SIG-M5 (cell line): ENCODE measurements around the gene BRD4.

Experiments used
- DNase-seq: peaks from one replicate; lab custom pipeline; 2025; lab: John Stamatoyannopoulos, UW

BRD4 gene

DNA sequence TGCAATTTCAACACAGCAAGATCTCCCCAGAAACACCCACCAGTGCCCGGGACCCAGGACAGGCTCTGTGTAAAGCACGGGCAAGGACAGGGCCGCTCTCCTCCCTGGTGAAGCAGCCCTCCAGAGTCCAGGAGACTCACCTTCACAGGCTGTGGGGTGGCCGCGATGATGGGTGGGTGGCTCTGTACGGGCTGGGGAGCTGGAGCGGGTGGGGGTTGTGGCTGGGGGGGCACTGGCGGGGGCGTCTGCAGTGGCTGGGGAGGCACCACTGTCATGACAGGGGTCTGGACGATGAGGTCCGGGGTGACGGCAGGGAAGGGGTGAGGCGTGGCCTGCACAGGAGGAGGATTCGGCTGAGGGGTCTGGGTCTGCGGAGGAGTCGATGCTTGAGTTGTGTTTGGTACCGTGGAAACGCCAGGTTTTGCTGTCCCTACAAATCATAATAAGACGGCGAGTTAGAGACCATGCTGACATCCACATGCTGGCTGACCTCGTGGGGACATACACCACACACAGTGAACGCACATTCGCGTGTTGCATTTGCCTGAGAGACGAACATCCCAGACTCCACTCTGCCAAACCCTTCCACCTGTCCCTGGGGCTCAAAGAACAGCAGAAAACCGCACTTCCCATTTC, 67.0 kb downstream of the BRD4 start:
- DNase-seq: no peak

DNA sequence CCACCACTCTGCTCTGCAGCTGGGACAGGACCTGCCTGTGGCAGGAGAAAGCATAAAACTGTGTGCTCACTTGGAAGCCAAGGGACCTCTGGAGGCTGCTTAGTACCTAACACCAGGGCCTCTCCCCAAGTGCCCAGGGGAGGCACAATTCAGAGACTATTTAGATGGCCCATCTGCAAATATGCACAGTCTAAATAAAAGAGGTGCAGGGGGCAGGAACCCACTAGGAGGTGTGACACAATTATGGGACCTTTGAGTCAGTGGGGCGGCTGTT, 67.5 kb downstream of the BRD4 start:
- DNase-seq: no peak

DNA sequence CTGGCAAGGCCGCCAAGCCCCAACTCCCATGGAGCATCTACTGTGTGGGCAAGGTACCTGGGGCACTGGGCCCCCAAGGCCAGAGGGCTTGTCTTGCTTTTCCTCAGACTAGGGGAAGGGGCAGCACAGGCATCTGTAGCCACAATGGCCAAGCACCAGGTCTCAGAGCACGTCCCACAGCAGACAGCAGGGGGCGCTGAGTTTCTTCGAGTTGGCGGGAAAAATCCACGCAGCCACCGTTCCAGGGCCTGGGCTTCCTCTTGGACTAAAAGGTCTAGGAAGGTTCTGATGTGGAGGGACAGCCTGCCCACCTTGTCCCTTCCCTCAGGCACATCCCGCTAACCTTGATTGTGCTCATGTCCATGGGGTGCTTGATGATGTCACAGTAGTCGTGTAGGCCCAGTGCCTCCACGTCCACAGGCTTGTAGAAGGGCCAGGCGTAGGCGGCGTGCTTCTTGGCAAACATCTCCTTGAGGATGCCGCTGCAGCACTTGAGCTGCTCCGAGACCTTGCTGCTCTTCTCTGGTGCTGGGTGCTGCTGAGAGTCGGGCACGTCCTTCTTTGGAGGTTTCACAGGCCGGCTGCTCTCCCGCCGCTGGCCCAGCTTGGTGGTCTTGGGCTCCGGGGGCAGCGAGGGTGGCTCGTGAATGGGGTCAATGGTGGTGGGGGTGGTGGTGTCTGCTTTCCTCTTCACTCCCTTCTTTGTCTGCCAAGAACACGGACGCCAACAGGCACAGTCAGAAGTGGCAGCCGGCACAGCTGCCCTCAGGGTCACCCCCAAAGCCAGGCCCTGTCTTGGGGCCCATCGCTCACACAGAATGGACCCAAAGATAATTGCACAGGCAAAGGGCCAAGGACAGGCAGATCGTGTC, 68.0 kb downstream of the BRD4 start:
- no peak for DNase-seq

DNA sequence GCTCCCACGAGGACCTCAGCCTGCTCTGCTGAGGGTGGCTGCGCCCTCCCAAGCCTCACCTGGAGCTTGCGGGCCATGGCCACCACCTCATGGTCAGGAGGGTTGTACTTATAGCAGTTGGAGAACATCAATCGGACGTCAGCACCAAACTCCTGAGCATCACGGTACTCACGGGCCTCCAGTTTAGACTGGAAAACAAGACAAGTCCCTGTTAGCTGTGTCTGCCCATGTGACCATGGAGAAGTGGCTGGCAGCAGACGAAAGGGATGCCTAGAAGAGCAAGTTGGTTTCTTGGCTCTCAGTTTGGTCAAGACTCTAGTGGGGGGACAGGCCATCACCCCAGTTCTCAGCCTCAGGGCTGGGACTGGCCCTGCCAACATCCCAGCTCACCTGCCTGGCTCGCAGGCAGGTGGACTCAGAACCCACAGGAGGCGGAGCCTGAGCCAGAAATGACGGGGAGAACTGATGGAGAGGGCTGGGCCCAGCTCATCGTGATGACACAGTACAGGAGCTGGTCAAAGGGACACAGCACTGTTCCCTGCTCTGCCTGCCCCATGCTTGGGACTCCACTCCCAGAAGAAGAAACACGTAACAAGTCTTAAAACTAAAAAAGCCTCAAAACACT, 68.9 kb downstream of the BRD4 start:
- no peak for DNase-seq

DNA sequence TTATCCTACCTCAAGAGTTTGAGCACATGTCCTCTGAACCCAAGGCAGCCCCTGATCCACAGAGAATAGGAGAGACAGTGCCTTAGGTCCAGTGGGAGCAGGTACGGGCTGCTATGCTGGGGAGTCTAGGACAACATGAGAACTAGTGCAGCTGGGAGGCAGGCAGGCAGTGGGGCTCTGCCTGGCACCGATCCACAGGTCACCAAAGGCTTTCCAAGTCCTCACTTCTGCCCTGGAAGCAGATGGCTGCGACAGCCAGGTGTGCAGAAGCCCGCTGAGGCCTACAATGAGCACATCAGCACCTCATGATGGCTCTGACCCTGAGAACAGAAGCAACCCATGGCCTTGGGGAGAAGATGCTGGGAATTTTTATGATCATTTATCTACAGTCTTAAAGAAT, 70.3 kb downstream of the BRD4 start:
- DNase-seq: no peak

DNA sequence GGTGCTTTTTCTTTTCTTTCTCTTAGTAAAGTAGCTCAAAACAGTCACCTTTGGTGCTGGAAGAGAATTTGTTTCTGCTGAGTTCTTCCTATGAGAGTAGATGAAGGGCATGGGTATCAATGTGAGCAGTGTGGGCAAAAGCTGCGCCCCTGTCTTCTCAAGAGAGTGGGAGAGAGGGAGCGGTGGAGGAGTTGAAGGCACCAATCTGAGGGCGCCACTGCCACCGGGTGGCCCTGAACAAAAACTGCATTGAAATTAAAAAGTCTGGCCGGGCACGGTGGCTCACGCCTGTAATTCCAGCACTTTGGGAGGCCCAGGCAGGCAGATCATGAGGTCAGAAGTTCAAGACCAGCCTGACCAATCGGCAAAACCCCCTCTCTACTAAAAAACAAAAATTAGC, 71.4 kb downstream of the BRD4 start:
- no peak for DNase-seq

DNA sequence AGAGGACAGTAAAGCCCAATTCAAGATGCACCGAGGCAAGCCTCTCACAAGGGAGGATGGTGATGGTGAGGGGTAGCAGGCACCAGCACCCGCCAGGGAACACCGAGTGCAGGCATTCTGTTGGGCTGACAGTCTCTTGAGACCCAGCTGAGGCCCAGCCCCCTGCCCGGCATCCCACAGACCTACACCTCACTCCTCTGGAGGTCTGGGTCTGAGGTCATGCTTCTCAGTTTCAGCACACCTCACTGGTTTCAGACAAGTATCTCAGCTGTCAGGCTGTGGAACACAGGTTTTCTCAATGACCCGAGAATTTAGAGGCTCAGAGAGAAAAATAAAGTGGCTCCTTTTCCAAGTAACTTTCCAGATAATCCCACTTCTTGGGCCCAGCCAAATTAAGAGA, 72.4 kb downstream of the BRD4 start:
- DNase-seq: no peak

DNA sequence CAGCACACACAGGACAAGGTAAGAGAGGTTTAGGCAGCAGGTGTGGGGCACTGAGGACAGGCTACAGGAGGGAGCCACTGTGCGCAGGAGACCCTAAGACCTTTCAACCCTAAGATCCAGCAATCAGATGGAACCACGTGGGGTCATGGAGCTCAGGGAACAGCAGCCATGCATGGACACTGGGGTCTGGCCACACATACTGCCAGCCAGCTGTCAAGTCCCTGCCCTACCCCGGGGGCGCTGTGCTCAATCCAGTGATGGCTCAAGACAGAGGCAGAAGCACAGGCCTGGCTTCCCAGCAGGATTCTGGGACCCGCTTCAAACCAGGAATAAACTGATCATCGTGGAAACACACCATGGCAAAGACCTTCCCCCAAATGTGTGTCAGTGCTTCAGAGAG, 74.6 kb downstream of the BRD4 start:
- no peak for DNase-seq

DNA sequence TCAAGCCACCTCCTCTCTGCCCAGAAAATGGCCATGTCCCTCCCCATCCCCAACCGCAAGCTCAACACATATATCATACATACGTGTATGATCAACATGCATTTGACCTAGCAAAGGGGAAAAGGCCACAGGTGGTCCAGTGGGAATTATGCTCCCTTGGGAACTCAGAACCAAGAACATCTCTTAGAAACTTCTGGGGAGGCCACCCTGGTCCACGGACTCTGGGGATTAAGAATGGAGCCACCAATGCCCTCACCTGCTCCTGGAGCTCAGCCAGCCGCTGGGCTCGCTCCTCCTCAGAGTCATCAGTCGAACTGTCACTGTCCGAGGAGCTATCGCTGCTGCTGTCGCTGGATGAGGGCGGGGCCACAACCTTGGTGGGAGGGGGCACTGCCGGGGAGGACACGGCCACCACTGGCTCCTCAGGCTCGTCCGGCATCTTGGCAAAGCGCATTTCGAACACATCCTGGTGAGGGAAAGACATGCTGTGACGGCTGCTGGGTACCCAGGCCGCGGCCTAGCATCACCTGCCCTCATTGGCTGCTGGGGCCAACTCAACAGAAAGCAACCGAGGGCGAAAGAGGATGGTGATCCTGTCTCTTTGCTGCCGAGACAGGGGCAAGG, 75.5 kb downstream of the BRD4 start:
- DNase-seq: no peak

DNA sequence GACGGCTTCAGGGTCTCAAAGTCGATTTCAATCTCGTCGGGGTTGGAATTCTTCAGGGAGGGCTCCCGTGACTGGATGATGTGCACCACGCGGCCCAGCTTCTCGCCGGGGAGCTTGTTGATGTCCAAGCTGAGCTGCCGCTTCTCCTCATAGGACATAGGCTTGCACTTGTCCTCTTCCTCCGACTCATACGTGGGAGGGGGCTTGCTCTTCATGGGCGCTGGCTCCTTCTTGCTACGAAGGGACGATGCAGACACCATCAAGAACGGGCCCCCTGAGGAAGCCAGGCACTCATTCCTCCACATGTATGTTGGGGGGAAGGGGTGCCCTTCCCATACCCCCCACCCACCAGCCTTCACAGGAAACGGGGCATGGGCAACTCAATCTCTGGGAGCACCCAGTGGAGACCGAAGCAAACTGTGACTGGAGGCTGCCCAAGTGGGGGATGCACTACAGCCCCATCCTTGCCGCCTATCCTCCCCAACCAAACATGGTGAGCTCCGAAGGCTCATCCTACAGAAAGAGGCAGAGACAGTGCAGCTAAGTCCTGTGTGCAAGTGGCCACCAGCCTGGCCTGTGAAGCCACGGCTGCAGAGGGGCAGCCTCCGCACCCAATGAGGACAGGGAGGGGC, 76.9 kb downstream of the BRD4 start:
- DNase-seq: no peak

DNA sequence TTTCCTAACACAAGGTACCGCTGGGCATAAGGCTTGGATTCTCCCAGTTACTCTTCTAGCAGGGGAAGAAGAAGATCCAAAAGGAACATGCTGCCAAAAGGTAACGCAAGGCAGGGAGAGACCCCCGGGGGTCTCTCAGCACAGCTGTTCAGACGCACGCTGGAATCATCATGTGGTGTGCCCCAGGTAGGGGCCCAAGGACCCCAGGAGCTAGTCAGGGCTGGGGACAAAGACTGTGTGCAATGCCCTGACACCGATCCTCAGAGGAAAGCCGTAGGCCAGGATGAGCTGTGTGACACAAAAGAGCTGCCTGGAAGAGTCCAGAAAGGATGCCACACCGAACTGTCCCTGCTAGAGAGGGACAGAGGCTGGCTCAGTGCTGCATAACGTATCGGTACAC, 77.8 kb downstream of the BRD4 start:
- DNase-seq: no peak

DNA sequence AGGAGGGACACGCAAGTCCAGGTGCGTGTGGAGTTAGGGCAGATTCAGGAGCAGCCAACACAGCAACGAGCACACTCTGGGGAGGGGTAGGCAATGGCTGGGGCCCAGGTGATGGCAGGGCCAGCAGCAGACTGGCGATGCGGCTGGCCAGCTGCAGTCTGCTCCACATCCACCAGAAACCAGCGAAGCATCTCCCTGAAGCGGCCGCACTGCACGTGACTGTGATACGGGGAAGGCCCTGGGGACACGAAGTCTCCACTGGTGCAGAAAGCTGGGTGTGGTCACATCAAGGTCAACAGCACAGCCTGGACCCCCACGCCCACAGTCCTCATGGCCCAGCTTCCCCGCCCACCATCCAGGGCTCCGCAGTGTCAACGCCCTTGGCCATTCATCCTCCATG, 78.8 kb downstream of the BRD4 start:
- no peak for DNase-seq

DNA sequence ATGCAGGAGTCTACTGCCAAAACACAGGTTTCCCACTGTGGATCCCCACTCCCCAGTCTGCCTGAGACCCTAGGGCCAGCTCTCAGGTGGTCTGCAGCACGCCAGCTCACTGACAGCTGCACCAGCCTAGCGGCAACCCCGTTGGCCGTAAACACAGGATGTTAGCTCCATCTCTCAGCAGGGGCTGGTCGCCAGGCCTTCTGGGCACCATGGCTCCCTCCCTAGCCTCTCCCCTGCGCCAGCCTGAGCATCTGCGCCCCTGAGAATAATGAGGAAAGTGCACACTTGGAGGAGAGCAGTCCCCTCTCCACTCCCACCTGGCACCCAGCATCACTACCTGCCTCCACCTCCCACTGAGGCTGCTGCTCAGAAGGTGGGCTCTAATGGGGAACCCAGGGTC, 79.3 kb downstream of the BRD4 start:
- no peak for DNase-seq

DNA sequence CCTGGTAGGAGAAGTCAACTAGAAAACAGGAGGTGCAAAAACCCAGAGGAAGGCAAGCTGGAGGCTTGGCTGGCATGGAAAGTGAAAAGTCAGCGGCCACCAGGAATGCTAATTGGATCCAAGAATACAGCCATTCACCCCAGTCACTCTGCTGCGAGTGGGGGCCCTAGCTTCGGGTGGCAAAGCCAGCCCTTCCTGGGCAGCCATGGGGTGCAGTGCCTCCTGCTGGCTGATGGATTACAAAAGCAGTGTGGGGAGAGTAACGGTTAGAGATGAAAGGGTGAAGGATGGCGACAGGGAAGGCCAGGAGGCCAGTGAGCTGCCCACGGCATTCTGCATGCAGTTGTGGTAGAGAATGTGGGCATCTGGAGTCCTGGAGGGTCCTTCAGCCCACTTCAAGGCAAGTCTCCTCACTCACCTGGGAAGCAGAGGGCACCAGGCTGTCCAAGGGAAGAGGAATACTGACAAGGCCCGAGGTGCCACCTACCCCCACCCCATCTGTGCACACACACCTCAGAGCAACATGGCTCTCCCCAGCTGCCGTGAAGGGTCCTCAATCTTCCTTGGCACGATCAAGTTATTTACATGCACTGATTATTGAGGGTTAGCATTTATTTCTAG, 79.8 kb downstream of the BRD4 start:
- no peak for DNase-seq

DNA sequence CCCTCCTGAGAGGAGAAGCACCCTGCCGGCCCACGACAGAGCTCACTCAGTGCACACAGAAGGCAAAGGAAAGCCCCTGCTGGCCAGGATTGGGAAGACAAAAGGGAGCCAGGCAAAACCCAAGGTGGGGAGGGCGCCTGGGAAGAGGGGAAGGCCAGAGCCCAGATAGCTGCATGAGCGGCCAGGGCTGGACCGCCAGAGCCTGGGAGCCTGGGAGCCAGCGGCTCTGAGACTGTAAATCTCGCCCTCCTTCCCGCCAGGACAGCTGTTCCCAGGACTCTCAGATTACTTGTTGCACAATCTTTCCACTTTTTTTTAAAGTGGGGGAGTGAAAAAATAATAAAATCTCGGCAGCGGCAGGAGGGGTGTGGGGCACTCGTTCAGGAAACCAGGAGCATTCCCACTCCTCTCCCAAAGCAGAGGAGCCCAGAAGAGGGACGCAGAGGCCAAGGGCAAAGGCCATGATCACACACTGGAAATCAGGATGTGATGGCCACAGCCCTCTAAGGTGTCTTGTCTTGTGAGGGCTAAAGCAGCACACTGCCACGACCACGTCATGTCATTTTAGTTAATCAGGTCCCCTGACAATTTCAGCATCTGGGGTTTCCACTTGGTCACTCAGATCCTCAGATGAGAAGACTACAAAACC, 80.5 kb downstream of the BRD4 start:
- DNase-seq: no peak

DNA sequence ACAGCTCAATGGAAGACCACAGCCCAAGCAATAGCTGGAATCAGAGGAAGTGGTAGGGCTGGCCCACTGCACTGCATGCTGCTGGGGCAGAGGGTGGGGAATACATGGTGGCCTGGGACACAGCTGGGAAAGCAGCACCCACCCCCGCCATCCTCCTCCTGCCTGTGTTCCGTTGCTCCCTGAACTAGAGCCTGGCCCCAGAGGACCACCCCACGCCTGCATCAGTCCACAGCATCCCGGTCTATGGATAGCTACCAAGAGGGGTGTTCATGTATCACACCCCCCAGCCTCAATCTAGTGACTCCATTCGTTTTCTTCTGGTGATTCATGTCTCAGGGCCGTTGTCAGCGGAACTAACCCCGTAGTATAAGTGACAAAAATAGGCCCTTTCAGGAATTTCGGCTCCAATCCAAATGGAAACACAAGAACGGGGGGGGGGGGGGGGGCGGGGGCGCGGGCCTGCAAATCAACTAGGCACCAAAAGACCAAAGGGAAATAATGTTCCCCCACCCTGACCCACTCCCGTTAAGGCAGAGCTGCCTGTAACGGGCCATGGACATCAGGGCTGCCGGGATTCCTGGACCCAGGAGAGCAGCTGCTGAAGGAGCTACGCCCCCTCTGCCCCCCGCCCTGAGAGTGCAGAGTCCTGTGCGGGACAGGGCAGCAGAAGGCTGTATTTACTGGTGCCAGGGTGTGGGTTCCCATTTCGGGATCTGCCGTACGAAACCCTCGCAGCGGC, 81.2 kb downstream of the BRD4 start:
- DNase-seq: no peak

DNA sequence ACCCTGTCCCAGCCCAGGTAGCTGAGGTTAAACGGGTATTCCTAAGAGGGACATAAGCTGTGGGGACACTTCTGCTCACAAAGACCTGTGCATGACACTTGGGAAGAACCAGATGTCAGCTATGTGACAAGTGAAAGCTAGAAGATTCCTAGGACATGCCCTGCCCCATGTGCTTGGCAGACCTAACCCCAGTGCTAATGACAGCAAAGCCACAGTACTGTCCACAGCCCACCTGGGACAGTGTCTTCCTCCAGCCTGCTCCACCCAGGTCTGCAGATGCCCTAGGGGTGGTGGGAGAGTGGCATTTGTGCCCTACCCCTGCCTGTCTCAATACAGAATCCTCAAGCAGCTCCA, 81.7 kb downstream of the BRD4 start:
- no peak for DNase-seq

DNA sequence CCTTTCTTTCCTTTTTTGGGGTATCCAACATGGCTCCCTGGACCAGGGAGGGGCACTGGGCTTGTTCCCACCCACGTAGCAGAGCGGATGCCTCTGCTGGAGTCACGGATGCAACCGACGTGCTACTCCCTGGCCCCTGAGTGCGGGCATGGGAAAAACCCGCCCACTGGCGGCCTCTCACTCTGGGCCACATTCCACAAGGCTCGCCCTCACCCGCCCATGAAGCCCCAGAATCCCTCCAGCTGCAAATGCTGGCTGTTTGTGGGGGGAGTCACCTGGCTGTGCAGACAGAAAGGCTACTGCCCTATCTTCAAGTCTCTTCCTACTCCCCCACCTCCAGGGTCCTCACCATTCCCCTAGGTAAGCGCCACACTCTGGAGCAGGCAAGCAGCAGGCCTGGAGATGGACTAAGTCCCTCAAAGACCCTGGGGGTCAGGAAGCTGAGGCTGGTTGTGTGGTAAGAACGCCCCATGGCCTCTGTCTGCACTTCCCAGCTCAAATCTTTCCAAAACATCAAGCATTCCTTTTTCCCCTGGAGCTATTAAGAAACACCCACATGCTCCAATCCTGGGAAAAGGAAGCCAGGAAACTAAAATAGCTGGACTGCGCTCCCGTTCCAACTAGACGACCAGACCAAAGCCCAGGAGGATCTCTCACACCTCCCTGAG, 82.2 kb downstream of the BRD4 start:
- DNase-seq: no peak

DNA sequence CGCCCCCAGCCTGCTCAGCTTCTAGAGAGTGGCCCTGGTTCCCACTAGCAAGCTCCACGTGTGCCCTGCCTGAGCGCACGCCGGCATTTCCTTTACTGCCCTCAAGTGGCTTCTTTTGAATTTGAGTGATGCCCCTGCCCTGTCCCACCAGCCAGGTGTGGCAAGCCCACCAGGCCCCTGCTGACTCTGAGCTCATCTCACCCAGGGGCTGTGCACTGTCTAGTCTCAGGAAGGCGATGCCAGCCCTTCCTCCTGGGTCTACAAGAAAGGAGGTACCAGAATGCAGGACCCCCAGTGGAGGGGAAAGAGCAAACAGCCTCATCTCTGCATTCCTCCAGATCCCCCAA, 82.8 kb downstream of the BRD4 start:
- DNase-seq: no peak

DNA sequence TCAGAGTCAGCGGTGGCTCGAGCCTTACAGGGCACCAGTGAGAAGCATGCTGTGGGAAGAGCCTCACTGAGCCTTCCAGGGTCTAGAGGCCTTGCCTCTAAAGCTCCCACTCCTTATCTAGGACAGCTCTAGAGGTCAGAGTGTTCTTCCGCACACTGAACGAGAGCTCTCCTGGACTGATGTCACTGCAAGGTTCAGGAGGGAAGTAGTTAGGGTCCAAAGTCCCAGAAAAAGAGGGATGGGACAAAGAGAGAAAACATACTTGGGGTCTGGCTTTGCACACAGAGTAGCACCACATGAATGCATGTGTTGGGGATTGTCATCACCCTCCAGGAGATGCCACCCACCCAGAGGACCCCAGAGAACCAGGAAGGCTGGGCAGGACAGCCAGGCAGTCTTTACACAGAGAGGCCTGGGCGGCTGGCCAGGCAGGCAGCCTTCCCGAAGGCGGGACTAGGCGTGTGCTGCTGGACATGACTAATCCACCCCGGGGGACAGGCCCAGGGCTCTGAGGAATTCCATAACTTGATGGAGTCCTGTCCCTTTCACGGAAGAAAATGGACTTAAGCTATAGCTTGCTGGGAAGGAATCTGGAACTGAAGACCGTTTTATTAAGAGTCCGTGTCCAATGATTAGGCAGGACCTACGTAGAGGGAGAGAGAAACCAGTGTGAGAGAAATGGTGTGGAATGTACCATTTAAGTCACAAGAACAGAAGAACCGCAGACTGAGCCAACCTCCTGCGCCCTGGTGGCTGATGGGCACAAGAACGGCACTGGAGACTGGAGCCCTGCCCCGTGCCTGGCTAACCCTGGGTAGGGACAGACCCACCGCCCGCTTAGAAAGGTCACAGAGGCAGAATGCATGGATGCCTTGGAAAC, 83.5 kb downstream of the BRD4 start:
- DNase-seq: no peak
